Neural crest cell (in vitro differentiated cells): ENCODE data around the gene JPH3. TPM values are rescaled to one million over a fixed set of nuclear protein-coding genes. Genes with fewer than 3 reads are reported as not detected.

ENCODE experiments used
- DNase-seq: peaks from one replicate; pipeline ENCODE4 v3.0.0; 2021; ENCODE audit warnings: low read depth, mixed read lengths, low spot score
- H3K27ac Mint-ChIP-seq: one replicate; pipeline ENCODE4 v1.8.0; 2021; ENCODE audit warnings: mild to moderate bottlenecking, mixed read lengths; ENCODE audit not compliant: unreplicated experiment
- H3K27me3 Mint-ChIP-seq: 2 replicates; pipeline ENCODE4 v1.8.0; 2021; ENCODE audit warnings: low read depth, mild to moderate bottlenecking, mixed read lengths
- H3K36me3 Mint-ChIP-seq: 2 replicates; pipeline ENCODE4 v1.8.0; 2021; ENCODE audit warnings: low read depth, mild to moderate bottlenecking, mixed read lengths
- H3K4me1 Mint-ChIP-seq: 2 replicates; pipeline ENCODE4 v1.8.0; 2021; ENCODE audit warnings: mixed read lengths
- H3K4me3 Mint-ChIP-seq: one replicate; pipeline ENCODE4 v1.8.0; 2021; ENCODE audit warnings: mild to moderate bottlenecking, mixed read lengths
- H3K9me3 Mint-ChIP-seq: 2 replicates; pipeline ENCODE4 v1.8.0; 2021; ENCODE audit warnings: mixed read lengths
- CTCF ChIP-seq: fragments of 200-600 bp; sonication (generic); conservative IDR thresholded peaks from 2 replicates; pipeline ENCODE4 v1.5.0; 2021; ENCODE audit warnings: antibody characterized with exemption, mild to moderate bottlenecking
- total RNA-seq: library from RNA; stranded (reverse); gene quantifications from 2 replicates; pipeline ENCODE4 v1.2.1, GENCODE V29; 2021

Gene JPH3
- total RNA-seq, 1 donor from 2014 or later = 9.1 TPM

- H3K4me1 Mint-ChIP-seq = no peaks in the 10 kb centered on the region
- no peaks in the 10 kb centered on the region for H3K27me3 Mint-ChIP-seq
- no peak overlapping the region for H3K4me3 Mint-ChIP-seq
- H3K36me3 Mint-ChIP-seq = no peaks in the 10 kb centered on the region
- no peak for TF ChIP-seq CTCF
- no peak for DNase-seq
- no peaks in the 10 kb centered on the region for H3K9me3 Mint-ChIP-seq
- peak overlapping the region; percentile 62 for H3K27ac Mint-ChIP-seq
These were observed 89.4 kb downstream of the JPH3 start for GRCh38 chr16:87691686-87692079.

- Mint-ChIP-seq H3K36me3 (no peaks in the 10 kb centered on the region), H3K4me3 (no peak overlapping the region), H3K27me3 (no peaks in the 10 kb centered on the region), H3K4me1 (no peaks in the 10 kb centered on the region), H3K9me3 (no peaks in the 10 kb centered on the region), H3K27ac (no peak overlapping the region)
- DNase-seq = no peak
- TF ChIP-seq CTCF = no peak
These were observed 89.9 kb downstream of the JPH3 start for GRCh38 chr16:87692176-87692575.

- H3K27me3 Mint-ChIP-seq = no peaks in the 10 kb centered on the region
- no peaks in the 10 kb centered on the region for H3K4me1 Mint-ChIP-seq
- no peaks in the 10 kb centered on the region for H3K9me3 Mint-ChIP-seq
- H3K27ac Mint-ChIP-seq = no peak overlapping the region
- no peaks in the 10 kb centered on the region for H3K36me3 Mint-ChIP-seq
- no peak for TF ChIP-seq CTCF
- no peak overlapping the region for H3K4me3 Mint-ChIP-seq
- DNase-seq = no peak
These were observed 90.4 kb downstream of the JPH3 start for GRCh38 chr16:87692756-87693155.

GRCh38 chr16:87693827-87694226 lies 91.5 kb downstream of the JPH3 start:
- no peak overlapping the region for H3K4me3 Mint-ChIP-seq
- H3K36me3 Mint-ChIP-seq = no peaks in the 10 kb centered on the region
- H3K27ac Mint-ChIP-seq = no peak overlapping the region
- no peaks in the 10 kb centered on the region for H3K9me3 Mint-ChIP-seq
- no peak for DNase-seq
- no peaks in the 10 kb centered on the region for H3K4me1 Mint-ChIP-seq
- H3K27me3 Mint-ChIP-seq = no peaks in the 10 kb centered on the region
- TF ChIP-seq CTCF = no peak

- Mint-ChIP-seq H3K4me1 (no peaks in the 10 kb centered on the region), H3K36me3 (no peaks in the 10 kb centered on the region), H3K9me3 (no peaks in the 10 kb centered on the region), H3K27me3 (no peaks in the 10 kb centered on the region), H3K4me3 (no peak overlapping the region), H3K27ac (peak overlapping the region; percentile 27)
- no peak for TF ChIP-seq CTCF
- no peak for DNase-seq
These were observed 92.3 kb downstream of the JPH3 start for GRCh38 chr16:87694441-87695125.
